HT1080 (cell line): ENCODE data around the gene MRPL53. TPM values are rescaled to one million over a fixed set of nuclear protein-coding genes. Genes with fewer than 3 reads are reported as not detected.
"Not testable (repeated sequence)": the region's sequence is repeated elsewhere in the genome, so short reads cannot be mapped to it uniquely, and the experiment has no call there.

ENCODE experiments used
- DNase-seq: peaks from one replicate; pipeline ENCODE4 v3.0.0-alpha.2; 2015; ENCODE audit warnings: low read depth
- total RNA-seq: library from RNA; depleted of rRNA; stranded (reverse); fragments of >200 nt; shearing (Covaris generic); gene quantifications from 2 replicates; pipeline ENCODE4 v1.2.3, GENCODE V29; 2014

MRPL53 gene
- total RNA-seq, 1 experiment from 2014 or later, result 79.3 TPM

- peak; percentile 74 for DNase-seq
Observed at GRCh38 chr2:74502720-74503505, 30.4 kb upstream of the MRPL53 start.

GRCh38 chr2:74502147-74502719, 29.8 kb upstream of the MRPL53 start:
- no peak for DNase-seq

- no peak for DNase-seq
Observed at GRCh38 chr2:74501335-74502071, 29.0 kb upstream of the MRPL53 start.

GRCh38 chr2:74500578-74500946, 28.1 kb upstream of the MRPL53 start:
- no peak for DNase-seq

GRCh38 chr2:74499940-74500577, 27.6 kb upstream of the MRPL53 start:
- DNase-seq, result no peak

- no peak for DNase-seq
Observed at GRCh38 chr2:74499267-74499939, 26.9 kb upstream of the MRPL53 start, which contains the start of gene LBX2. Gene LBX2 (minus strand): TSS chr2:74499603. CDS start chr2:74499537, 66 bp downstream.

- DNase-seq, result peak; percentile 24
Observed at GRCh38 chr2:74498500-74499266, 26.2 kb upstream of the MRPL53 start.

GRCh38 chr2:74497777-74498499, 25.5 kb upstream of the MRPL53 start:
- no peak for DNase-seq

GRCh38 chr2:74496997-74497776, 24.7 kb upstream of the MRPL53 start:
- no peak for DNase-seq

- no peak for DNase-seq
Observed at GRCh38 chr2:74495440-74495839, 23.0 kb upstream of the MRPL53 start.

- no peak for DNase-seq
Observed at GRCh38 chr2:74493546-74493945, 21.1 kb upstream of the MRPL53 start.

- no peak for DNase-seq
Observed at GRCh38 chr2:74491648-74492544, 19.4 kb upstream of the MRPL53 start.

GRCh38 chr2:74489906-74490305, 17.4 kb upstream of the MRPL53 start:
- DNase-seq, result no peak

- no peak for DNase-seq
Observed at GRCh38 chr2:74488643-74489481, 16.4 kb upstream of the MRPL53 start.

GRCh38 chr2:74486141-74486540, 13.7 kb upstream of the MRPL53 start:
- no peak for DNase-seq

- DNase-seq, result not testable (repeated sequence)
Observed at GRCh38 chr2:74483675-74484164, 11.2 kb upstream of the MRPL53 start.
